ENCODE measurements around the gene UBE2J1. TPM values are rescaled to one million over a fixed set of nuclear protein-coding genes. Genes with fewer than 3 reads are reported as not detected.

Gene UBE2J1
- total and polyA plus RNA-seq, 2 donors (not counting 3 experiments of a cell fraction or from before 2014, with no cell fraction given): 44.4 to 96.6 TPM

- FAIRE-seq (peak; percentile 85), DNase-seq (ENCODE audit: low read depth, low spot score) (peak; percentile 83)
- H3K27me3 ChIP-seq (ENCODE audit: control insufficient read depth in 2 of 2, insufficient read depth in 2 of 2, low read length in 2 of 2): no peaks in the 10 kb centered on the region
- peak overlapping the region; percentile 5 for H3K4me2 ChIP-seq (ENCODE audit: insufficient read depth, low read length)
- no peak overlapping the region for H2AFZ ChIP-seq (ENCODE audit: low read depth, low read length)
- H3K36me3 ChIP-seq (ENCODE audit: control insufficient read depth in 2 of 2, extremely low read depth in 1 of 2, insufficient read depth in 2 of 2, low read length in 2 of 2): no peaks in the 10 kb centered on the region
- H3K9ac ChIP-seq (replicated peaks; ENCODE audit: extremely low read depth, insufficient read depth, low read length): peak overlapping the region; percentile 42
- no peaks in the 10 kb centered on the region for H3K79me2 ChIP-seq (ENCODE audit: control insufficient read depth, insufficient read depth, low read length)
- no TSS peak for BruUV-seq (replicated peaks)
- TF ChIP-seq MAX (IDR thresholded peaks at IDR 0.05; ENCODE audit: insufficient read depth, insufficient read length) (no peak), EZH2 (IDR thresholded peaks at IDR 0.05; ENCODE audit: borderline replicate concordance, low read depth, low read length, severe bottlenecking) (no peak), POLR2AphosphoS5 (IDR thresholded peaks at IDR 0.05; ENCODE audit: insufficient read depth, low read depth, low read length) (peak; percentile 30), POLR2A (IDR thresholded peaks at IDR 0.05; ENCODE audit: low read depth, low read length) (no peak), MYC (IDR thresholded peaks at IDR 0.05; ENCODE audit: low read depth, low read length) (no peak), FOS (IDR thresholded peaks at IDR 0.05; ENCODE audit: borderline replicate concordance, insufficient read depth, low read length) (peak; percentile 53), GATA2 (IDR thresholded peaks at IDR 0.05; ENCODE audit: insufficient read depth, insufficient read length, low read depth, low read length) (no peak), JUN (IDR thresholded peaks at IDR 0.05; ENCODE audit: borderline replicate concordance, insufficient read depth, insufficient read length, low read depth) (peak; percentile 47)
- TF ChIP-seq, protein P1, sequence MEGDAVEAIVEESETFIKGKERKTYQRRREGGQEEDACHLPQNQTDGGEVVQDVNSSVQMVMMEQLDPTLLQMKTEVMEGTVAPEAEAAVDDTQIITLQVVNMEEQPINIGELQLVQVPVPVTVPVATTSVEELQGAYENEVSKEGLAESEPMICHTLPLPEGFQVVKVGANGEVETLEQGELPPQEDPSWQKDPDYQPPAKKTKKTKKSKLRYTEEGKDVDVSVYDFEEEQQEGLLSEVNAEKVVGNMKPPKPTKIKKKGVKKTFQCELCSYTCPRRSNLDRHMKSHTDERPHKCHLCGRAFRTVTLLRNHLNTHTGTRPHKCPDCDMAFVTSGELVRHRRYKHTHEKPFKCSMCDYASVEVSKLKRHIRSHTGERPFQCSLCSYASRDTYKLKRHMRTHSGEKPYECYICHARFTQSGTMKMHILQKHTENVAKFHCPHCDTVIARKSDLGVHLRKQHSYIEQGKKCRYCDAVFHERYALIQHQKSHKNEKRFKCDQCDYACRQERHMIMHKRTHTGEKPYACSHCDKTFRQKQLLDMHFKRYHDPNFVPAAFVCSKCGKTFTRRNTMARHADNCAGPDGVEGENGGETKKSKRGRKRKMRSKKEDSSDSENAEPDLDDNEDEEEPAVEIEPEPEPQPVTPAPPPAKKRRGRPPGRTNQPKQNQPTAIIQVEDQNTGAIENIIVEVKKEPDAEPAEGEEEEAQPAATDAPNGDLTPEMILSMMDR (IDR thresholded peaks at IDR 0.05; ENCODE audit: extremely low read depth in 1 of 2, insufficient read depth in 1 of 2, low read depth in 1 of 2, low read length in 2 of 2): peak; percentile 38 to 40
- intact Hi-C loops (cut with micrococcal nuclease) (loop anchor here (1.0 to 5.0 kb wide), 6 partner anchors 13 to 339 kb away; partner anchors contain the start of genes LYRM2, PM20D2 and PNRC1), dilution Hi-C loops (cut with MboI; ENCODE audit: extremely low pct_ligation_motif_present, low sequenced_read_pairs) (no loop called here)
- H4K20me1 ChIP-seq (replicated peaks; ENCODE audit: control insufficient read depth, extremely low read depth, insufficient read depth, low read length): no peaks in the 10 kb centered on the region
- POLR2A ChIA-PET: no interaction called here
- no peaks in the 10 kb centered on the region for H3K9me1 ChIP-seq (replicated peaks; ENCODE audit: control insufficient read depth, extremely low read depth, insufficient read depth, low read length)
- H3K27ac ChIP-seq (ENCODE audit: insufficient read depth, low read depth, low read length): peak overlapping the region; percentile 84
- H3K4me1 ChIP-seq (ENCODE audit: control insufficient read depth, extremely low read depth, insufficient read depth, low read length): peaks cover 28% of the 10 kb centered on the region
- H3K4me3 ChIP-seq (replicated peaks in 1 of 3; ENCODE audit: insufficient read depth in 1 of 3, low read depth in 1 of 3, low read length in 3 of 3): no peak overlapping the region
- H3K9me3 ChIP-seq (replicated peaks; ENCODE audit: control insufficient read depth, insufficient read depth, low read length): no peaks in the 10 kb centered on the region
- CTCF ChIA-PET: interaction anchor here (0.9 to 3.7 kb wide), 8 partner anchors 8 to 316 kb away, joined by 3 to 47 read pairs (median 12); no protein-coding TSS in a partner anchor
These were observed 53.1 kb downstream of the UBE2J1 start for GRCh38 chr6:89299466-89299850.

Measured in endothelial cell of umbilical vein (primary cell).